ENCODE results near the gene GSTA1. TPM values are rescaled to one million over a fixed set of nuclear protein-coding genes. Genes with fewer than 3 reads are reported as not detected.
"Not testable (repeated sequence)": the region's sequence is repeated elsewhere in the genome, so short reads cannot be mapped to it uniquely, and the experiment has no call there.

Gene GSTA1
- total RNA-seq, 1 donor from 2014 or later: 175 TPM

- no peak for DNase-seq (ENCODE audit: extremely low spot score, unreplicated experiment)
- no peak overlapping the region for H3K4me3 Mint-ChIP-seq
- TF ChIP-seq, protein P1, sequence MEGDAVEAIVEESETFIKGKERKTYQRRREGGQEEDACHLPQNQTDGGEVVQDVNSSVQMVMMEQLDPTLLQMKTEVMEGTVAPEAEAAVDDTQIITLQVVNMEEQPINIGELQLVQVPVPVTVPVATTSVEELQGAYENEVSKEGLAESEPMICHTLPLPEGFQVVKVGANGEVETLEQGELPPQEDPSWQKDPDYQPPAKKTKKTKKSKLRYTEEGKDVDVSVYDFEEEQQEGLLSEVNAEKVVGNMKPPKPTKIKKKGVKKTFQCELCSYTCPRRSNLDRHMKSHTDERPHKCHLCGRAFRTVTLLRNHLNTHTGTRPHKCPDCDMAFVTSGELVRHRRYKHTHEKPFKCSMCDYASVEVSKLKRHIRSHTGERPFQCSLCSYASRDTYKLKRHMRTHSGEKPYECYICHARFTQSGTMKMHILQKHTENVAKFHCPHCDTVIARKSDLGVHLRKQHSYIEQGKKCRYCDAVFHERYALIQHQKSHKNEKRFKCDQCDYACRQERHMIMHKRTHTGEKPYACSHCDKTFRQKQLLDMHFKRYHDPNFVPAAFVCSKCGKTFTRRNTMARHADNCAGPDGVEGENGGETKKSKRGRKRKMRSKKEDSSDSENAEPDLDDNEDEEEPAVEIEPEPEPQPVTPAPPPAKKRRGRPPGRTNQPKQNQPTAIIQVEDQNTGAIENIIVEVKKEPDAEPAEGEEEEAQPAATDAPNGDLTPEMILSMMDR (conservative IDR thresholded peaks at IDR 0.05): no peak
- H3K9me3 Mint-ChIP-seq: peaks cover 11% of the 10 kb centered on the region
- no peaks in the 10 kb centered on the region for H3K36me3 Mint-ChIP-seq
- H3K27ac Mint-ChIP-seq: no peak overlapping the region
- H3K4me1 Mint-ChIP-seq (ENCODE audit: unreplicated experiment): no peaks in the 10 kb centered on the region
- no peaks in the 10 kb centered on the region for H3K27me3 Mint-ChIP-seq
These were observed 51.3 kb downstream of the GSTA1 start for GRCh38 chr6:52752310-52752709.

DNA sequence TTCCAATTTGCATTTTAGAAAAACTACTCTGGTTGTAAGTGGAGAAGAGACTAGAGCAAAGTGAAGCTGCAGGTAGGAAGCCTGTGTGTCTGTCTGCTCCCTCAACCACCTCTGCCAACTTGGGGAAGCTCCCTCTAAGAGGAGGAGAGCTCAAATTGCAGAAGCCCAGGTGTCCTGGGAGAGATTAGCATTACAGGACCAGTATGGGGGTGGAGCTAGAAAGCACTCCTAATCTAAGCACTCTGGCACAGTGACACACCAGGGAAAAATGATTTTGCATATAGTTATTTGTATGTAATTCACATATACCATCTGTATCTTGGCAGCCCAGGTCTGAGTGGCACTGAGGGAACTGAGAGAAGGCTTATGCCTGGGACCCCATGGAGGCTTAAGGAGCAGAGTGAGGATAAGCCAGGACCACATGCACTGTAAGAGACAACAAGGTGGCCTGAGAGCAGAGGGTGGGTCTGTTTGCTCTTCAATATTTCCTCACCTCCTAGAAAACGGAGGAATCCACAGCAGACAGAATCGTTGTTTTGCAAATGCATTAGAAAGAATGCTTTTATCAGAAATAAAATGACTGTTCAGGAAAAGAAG is 54.0 kb downstream of the GSTA1 start:
- Mint-ChIP-seq H3K36me3 (no peaks in the 10 kb centered on the region), H3K27ac (no peak overlapping the region), H3K4me3 (no peak overlapping the region), H3K9me3 (peaks cover 11% of the 10 kb centered on the region), H3K27me3 (no peaks in the 10 kb centered on the region), H3K4me1 (ENCODE audit: unreplicated experiment) (no peaks in the 10 kb centered on the region)
- no peak for DNase-seq (ENCODE audit: extremely low spot score, unreplicated experiment)
- TF ChIP-seq, protein P1 (conservative IDR thresholded peaks at IDR 0.05): no peak

DNA sequence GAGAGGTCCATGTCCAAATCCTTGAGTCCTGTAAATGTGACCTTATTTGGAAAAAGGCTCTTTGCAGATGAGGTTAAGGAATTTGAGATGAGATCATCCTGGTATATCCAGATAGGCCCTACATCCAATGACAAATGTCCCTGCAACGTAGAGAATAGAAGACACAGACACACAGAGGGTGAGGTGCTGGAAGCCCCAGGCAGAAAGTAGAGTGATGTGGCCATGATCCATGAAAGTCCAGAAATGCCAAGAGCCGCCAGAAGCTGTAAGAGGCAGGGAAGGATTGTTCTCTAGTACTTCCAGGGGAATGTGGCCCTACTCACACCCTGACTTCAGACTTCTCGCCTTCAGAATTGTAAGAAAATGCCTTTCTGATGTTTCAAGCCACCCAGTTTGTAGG is 56.3 kb downstream of the GSTA1 start:
- H3K4me3 Mint-ChIP-seq: not testable (repeated sequence)
- H3K9me3 Mint-ChIP-seq: peaks cover 10% of the 10 kb centered on the region

GRCh38 chr6:52746213-52746612 is 57.4 kb downstream of the GSTA1 start:
- no peak overlapping the region for H3K4me3 Mint-ChIP-seq
- TF ChIP-seq, protein P1 (conservative IDR thresholded peaks at IDR 0.05): no peak
- H3K9me3 Mint-ChIP-seq: peaks cover 5% of the 10 kb centered on the region
- no peak for DNase-seq (ENCODE audit: extremely low spot score, unreplicated experiment)
- H3K4me1 Mint-ChIP-seq (ENCODE audit: unreplicated experiment): no peaks in the 10 kb centered on the region
- H3K36me3 Mint-ChIP-seq: no peaks in the 10 kb centered on the region
- H3K27ac Mint-ChIP-seq: no peak overlapping the region
- peaks cover 3% of the 10 kb centered on the region for H3K27me3 Mint-ChIP-seq

More for the DNA sequence above, 56.3 kb downstream of the GSTA1 start:
- peak overlapping the region; percentile 42 for H3K27ac Mint-ChIP-seq
- H3K27me3 Mint-ChIP-seq; H3K4me1 Mint-ChIP-seq (ENCODE audit: unreplicated experiment); H3K36me3 Mint-ChIP-seq; DNase-seq (ENCODE audit: extremely low spot score, unreplicated experiment): not testable (repeated sequence)

- Mint-ChIP-seq H3K4me3 (no peak overlapping the region), H3K4me1 (ENCODE audit: unreplicated experiment) (no peaks in the 10 kb centered on the region), H3K27ac (no peak overlapping the region), H3K27me3 (peaks cover 3% of the 10 kb centered on the region), H3K36me3 (no peaks in the 10 kb centered on the region), H3K9me3 (peaks cover 1% of the 10 kb centered on the region)
- TF ChIP-seq, protein P1 (conservative IDR thresholded peaks at IDR 0.05): no peak
- no peak for DNase-seq (ENCODE audit: extremely low spot score, unreplicated experiment)
These were observed 57.8 kb downstream of the GSTA1 start for GRCh38 chr6:52745764-52746201.

DNA sequence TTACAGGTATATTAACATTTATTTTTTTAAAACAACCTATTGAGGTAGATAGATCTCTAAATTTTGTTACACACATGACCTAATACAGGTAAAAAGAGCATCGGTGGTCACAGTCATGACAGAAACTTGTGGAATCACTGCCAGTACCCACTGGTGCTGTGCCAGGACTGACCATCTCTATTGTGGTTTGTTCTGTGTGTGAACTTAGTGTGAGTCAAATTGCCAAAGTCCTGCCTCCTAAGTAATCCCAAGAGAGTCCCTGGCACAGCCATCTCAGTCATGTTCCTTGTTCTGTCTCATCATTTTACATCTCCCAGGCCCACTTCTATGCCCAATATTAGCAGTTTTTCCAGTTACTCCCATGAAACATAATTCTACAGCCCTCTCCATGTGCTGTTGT is 61.7 kb downstream of the GSTA1 start:
- no peak overlapping the region for H3K27ac Mint-ChIP-seq
- DNase-seq (ENCODE audit: extremely low spot score, unreplicated experiment): no peak
- no peak overlapping the region for H3K4me3 Mint-ChIP-seq
- no peaks in the 10 kb centered on the region for H3K36me3 Mint-ChIP-seq
- H3K4me1 Mint-ChIP-seq (ENCODE audit: unreplicated experiment): no peaks in the 10 kb centered on the region
- peaks cover 3% of the 10 kb centered on the region for H3K27me3 Mint-ChIP-seq
- H3K9me3 Mint-ChIP-seq: no peaks in the 10 kb centered on the region
- TF ChIP-seq, protein P1 (conservative IDR thresholded peaks at IDR 0.05): no peak

Other genes starting within 250 kb of the GSTA1 start
- 17.3 and 23.0 TPM in 2 replicates for gene TRAM2, start 226.8 kb downstream of the GSTA1 start, total RNA-seq (ENCODE audit: low replicate concordance)
- 37.3 and 39.0 TPM in 2 replicates for gene TMEM14A, start 132.7 kb downstream of the GSTA1 start, total RNA-seq (ENCODE audit: low replicate concordance)
- gene GSTA2, start 40.3 kb downstream of the GSTA1 start, total RNA-seq (ENCODE audit: low replicate concordance): 20.7 and 25.3 TPM in 2 replicates
- gene GSTA5, start 37.0 kb upstream of the GSTA1 start, total RNA-seq (ENCODE audit: low replicate concordance): not detected in 2 replicates
- gene GSTA3, start 105.9 kb upstream of the GSTA1 start, total RNA-seq (ENCODE audit: low replicate concordance): not detected in 2 replicates
- 51.0 and 72.9 TPM in 2 replicates for gene GSTA4, start 191.5 kb upstream of the GSTA1 start, total RNA-seq (ENCODE audit: low replicate concordance)

Measured in type B pancreatic cell (in vitro differentiated cells).